NCI-H1092 (cell line): ENCODE data around the gene NR4A1.
"Not testable (repeated sequence)": the region's sequence is repeated elsewhere in the genome, so short reads cannot be mapped to it uniquely, and the experiment has no call there.

Experiments used
- DNase-seq: peaks from one replicate; lab custom pipeline; 2025; lab: John Stamatoyannopoulos, UW

The NR4A1 gene

GRCh38 chr12:52097045-52097666, 45.9 kb downstream of the NR4A1 start:
- no peak for DNase-seq

GRCh38 chr12:52104431-52105089, 53.3 kb downstream of the NR4A1 start:
- DNase-seq: not testable (repeated sequence)
